Measurements from ENCODE around the gene CTRB1. TPM values are rescaled to one million over a fixed set of nuclear protein-coding genes. Genes with fewer than 3 reads are reported as not detected.

Gene CTRB1
- total RNA-seq, 1 experiment from 2014 or later = not detected

- intact Hi-C loops (cut with micrococcal nuclease; ENCODE audit: unreplicated experiment) = no loop called here
- H3K4me3 ChIP-seq (ENCODE audit: low read depth, low read length, poor library complexity, severe bottlenecking) = no peak overlapping the region
- no peak overlapping the region for H3K27ac ChIP-seq (ENCODE audit: low read depth, low read length, poor library complexity, severe bottlenecking)
- H3K27me3 ChIP-seq (replicated peaks; ENCODE audit: insufficient read depth, low read depth, low read length, poor library complexity) = no peaks in the 10 kb centered on the region
- POLR2A ChIA-PET (ENCODE audit: low non-redundant PET) = no interaction called here
- CTCF ChIA-PET = no interaction called here
- no peaks in the 10 kb centered on the region for H3K9me3 ChIP-seq (ENCODE audit: low read depth, low read length, poor library complexity, severe bottlenecking)
- no peaks in the 10 kb centered on the region for H3K4me1 ChIP-seq (ENCODE audit: insufficient read depth, low read length, poor library complexity, severe bottlenecking)
- H3K36me3 ChIP-seq (ENCODE audit: insufficient read depth, low read length, poor library complexity, severe bottlenecking) = peaks cover 14% of the 10 kb centered on the region
- TF ChIP-seq CTCF (conservative IDR thresholded peaks at IDR 0.05; ENCODE audit: low read depth, low read length) = no peak
- no peak for TF ChIP-seq EZH2 (IDR thresholded peaks at IDR 0.05; ENCODE audit: borderline replicate concordance, low read depth, low read length, poor library complexity, severe bottlenecking)
- no TSS peak for BruUV-seq (replicated peaks)
- no peak for DNase-seq (ENCODE audit: low spot score)
Observed at GRCh38 chr16:75226550-75227360, 8.0 kb downstream of the CTRB1 start.

GRCh38 chr16:75227361-75228142 lies 8.8 kb downstream of the CTRB1 start:
- Histone ChIP-seq H3K27ac (ENCODE audit: low read depth, low read length, poor library complexity, severe bottlenecking) (no peak overlapping the region), H3K4me1 (ENCODE audit: insufficient read depth, low read length, poor library complexity, severe bottlenecking) (no peaks in the 10 kb centered on the region), H3K4me3 (ENCODE audit: low read depth, low read length, poor library complexity, severe bottlenecking) (no peak overlapping the region), H3K27me3 (replicated peaks; ENCODE audit: insufficient read depth, low read depth, low read length, poor library complexity) (no peaks in the 10 kb centered on the region), H3K36me3 (ENCODE audit: insufficient read depth, low read length, poor library complexity, severe bottlenecking) (peaks cover 17% of the 10 kb centered on the region), H3K9me3 (ENCODE audit: low read depth, low read length, poor library complexity, severe bottlenecking) (no peaks in the 10 kb centered on the region)
- ChIA-PET CTCF (no interaction called here), POLR2A (ENCODE audit: low non-redundant PET) (no interaction called here)
- no TSS peak for BruUV-seq (replicated peaks)
- DNase-seq (ENCODE audit: low spot score) = no peak
- intact Hi-C loops (cut with micrococcal nuclease; ENCODE audit: unreplicated experiment) = no loop called here
- no peak for TF ChIP-seq CTCF (conservative IDR thresholded peaks at IDR 0.05; ENCODE audit: low read depth, low read length)
- TF ChIP-seq EZH2 (IDR thresholded peaks at IDR 0.05; ENCODE audit: borderline replicate concordance, low read depth, low read length, poor library complexity, severe bottlenecking) = no peak

GRCh38 chr16:75228143-75228976 lies 9.6 kb downstream of the CTRB1 start:
- peaks cover 25% of the 10 kb centered on the region for H3K36me3 ChIP-seq (ENCODE audit: insufficient read depth, low read length, poor library complexity, severe bottlenecking)
- intact Hi-C loops (cut with micrococcal nuclease; ENCODE audit: unreplicated experiment) = no loop called here
- no peak for DNase-seq (ENCODE audit: low spot score)
- no peak overlapping the region for H3K27ac ChIP-seq (ENCODE audit: low read depth, low read length, poor library complexity, severe bottlenecking)
- BruUV-seq (replicated peaks) = no TSS peak
- TF ChIP-seq EZH2 (IDR thresholded peaks at IDR 0.05; ENCODE audit: borderline replicate concordance, low read depth, low read length, poor library complexity, severe bottlenecking) (no peak), CTCF (conservative IDR thresholded peaks at IDR 0.05; ENCODE audit: low read depth, low read length) (no peak)
- no peaks in the 10 kb centered on the region for H3K9me3 ChIP-seq (ENCODE audit: low read depth, low read length, poor library complexity, severe bottlenecking)
- no peak overlapping the region for H3K4me3 ChIP-seq (ENCODE audit: low read depth, low read length, poor library complexity, severe bottlenecking)
- CTCF ChIA-PET = no interaction called here
- H3K4me1 ChIP-seq (ENCODE audit: insufficient read depth, low read length, poor library complexity, severe bottlenecking) = no peaks in the 10 kb centered on the region
- H3K27me3 ChIP-seq (replicated peaks; ENCODE audit: insufficient read depth, low read depth, low read length, poor library complexity) = no peaks in the 10 kb centered on the region
- POLR2A ChIA-PET (ENCODE audit: low non-redundant PET) = no interaction called here
